ENCODE data around the gene MSI2. TPM values are rescaled to one million over a fixed set of nuclear protein-coding genes. Genes with fewer than 3 reads are reported as not detected.

MSI2 gene
- total RNA-seq, 2 experiments from 2014 or later = 107 to 111 TPM

- peaks cover 58% of the 10 kb centered on the region for H3K36me3 Mint-ChIP-seq (ENCODE audit: low read depth)
- CTCF ChIA-PET = no interaction called here
- peaks cover 23% of the 10 kb centered on the region for H3K9me3 Mint-ChIP-seq
- POLR2A ChIA-PET = no interaction called here
- no peak for DNase-seq
- peaks cover 1% of the 10 kb centered on the region for H3K4me1 Mint-ChIP-seq
- H3K4me3 Mint-ChIP-seq = no peak overlapping the region
- H3K27me3 Mint-ChIP-seq = no peaks in the 10 kb centered on the region
- H3K27ac Mint-ChIP-seq = no peak overlapping the region
These were observed 127.9 kb downstream of the MSI2 start for GRCh38 chr17:57384219-57384618.

GRCh38 chr17:57385975-57386374 is 129.7 kb downstream of the MSI2 start:
- no peak for DNase-seq
- ChIA-PET POLR2A (interaction anchor here (0.7 kb wide), 1 partner anchor 621 kb away, joined by 3 read pairs; no protein-coding TSS in a partner anchor), CTCF (no interaction called here)
- H3K27me3 Mint-ChIP-seq = no peaks in the 10 kb centered on the region
- no peak overlapping the region for H3K4me3 Mint-ChIP-seq
- peaks cover 23% of the 10 kb centered on the region for H3K9me3 Mint-ChIP-seq
- no peak overlapping the region for H3K27ac Mint-ChIP-seq
- peaks cover 62% of the 10 kb centered on the region for H3K36me3 Mint-ChIP-seq (ENCODE audit: low read depth)
- no peaks in the 10 kb centered on the region for H3K4me1 Mint-ChIP-seq

DNA sequence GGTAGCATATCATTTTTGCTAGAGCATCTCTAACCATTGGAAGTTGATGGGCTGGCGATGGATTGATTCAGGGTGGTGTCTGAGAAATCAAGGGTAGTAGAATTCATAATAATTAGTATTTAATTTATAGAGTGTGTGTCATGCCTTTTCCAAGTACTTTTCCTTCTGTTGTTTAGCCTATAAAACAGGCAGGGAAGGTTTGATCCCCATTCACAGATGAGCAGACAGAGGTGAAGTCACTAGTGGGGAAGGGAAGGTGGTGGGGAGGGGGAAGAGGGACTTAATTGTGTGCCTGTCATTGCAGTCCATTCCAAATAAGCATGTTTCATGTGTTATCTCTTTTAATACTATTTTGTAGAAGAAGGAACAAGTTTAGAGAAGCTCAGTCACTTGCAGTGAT is 131.3 kb downstream of the MSI2 start:
- Mint-ChIP-seq H3K36me3 (ENCODE audit: low read depth) (peaks cover 61% of the 10 kb centered on the region), H3K9me3 (peaks cover 25% of the 10 kb centered on the region), H3K4me1 (no peaks in the 10 kb centered on the region), H3K27me3 (no peaks in the 10 kb centered on the region), H3K27ac (no peak overlapping the region), H3K4me3 (no peak overlapping the region)
- ChIA-PET CTCF (no interaction called here), POLR2A (no interaction called here)
- no peak for DNase-seq

- Mint-ChIP-seq H3K4me3 (no peak overlapping the region), H3K27ac (no peak overlapping the region), H3K4me1 (no peaks in the 10 kb centered on the region), H3K36me3 (ENCODE audit: low read depth) (peaks cover 63% of the 10 kb centered on the region), H3K27me3 (no peaks in the 10 kb centered on the region), H3K9me3 (peaks cover 29% of the 10 kb centered on the region)
- ChIA-PET POLR2A (no interaction called here), CTCF (no interaction called here)
- no peak for DNase-seq
These were observed 131.9 kb downstream of the MSI2 start for GRCh38 chr17:57388131-57388725.

DNA sequence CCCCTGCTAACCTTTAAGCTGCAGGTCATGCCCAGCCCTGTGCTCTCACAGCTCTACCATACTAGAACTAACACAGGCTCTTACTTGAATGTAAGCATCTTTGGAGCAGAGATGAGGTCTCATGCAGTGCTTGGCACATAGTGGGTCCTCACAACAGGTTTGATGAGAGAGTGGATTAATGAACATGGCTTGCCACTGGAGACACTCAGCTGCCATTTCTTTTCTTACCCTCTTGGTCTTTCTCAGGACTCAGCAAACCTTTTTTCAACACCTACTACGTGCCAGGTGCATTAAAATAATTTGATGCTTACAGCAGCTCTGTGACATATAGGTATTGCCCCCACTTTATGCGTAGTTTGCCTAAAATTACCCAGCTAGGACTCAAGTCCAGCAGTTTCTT is 133.2 kb downstream of the MSI2 start:
- ChIA-PET CTCF (interaction anchor here (0.8 kb wide), 1 partner anchor 350 kb away, joined by 3 read pairs; no protein-coding TSS in a partner anchor), POLR2A (no interaction called here)
- Mint-ChIP-seq H3K36me3 (ENCODE audit: low read depth) (peaks cover 66% of the 10 kb centered on the region), H3K4me1 (no peaks in the 10 kb centered on the region), H3K4me3 (no peak overlapping the region), H3K27ac (no peak overlapping the region), H3K9me3 (peaks cover 35% of the 10 kb centered on the region), H3K27me3 (no peaks in the 10 kb centered on the region)
- DNase-seq = no peak

GRCh38 chr17:57391076-57391825 is 134.9 kb downstream of the MSI2 start:
- Mint-ChIP-seq H3K4me1 (peaks cover 2% of the 10 kb centered on the region), H3K27me3 (no peaks in the 10 kb centered on the region), H3K27ac (no peak overlapping the region), H3K36me3 (ENCODE audit: low read depth) (peaks cover 67% of the 10 kb centered on the region), H3K9me3 (peaks cover 25% of the 10 kb centered on the region), H3K4me3 (no peak overlapping the region)
- ChIA-PET CTCF (no interaction called here), POLR2A (no interaction called here)
- DNase-seq = no peak

DNA sequence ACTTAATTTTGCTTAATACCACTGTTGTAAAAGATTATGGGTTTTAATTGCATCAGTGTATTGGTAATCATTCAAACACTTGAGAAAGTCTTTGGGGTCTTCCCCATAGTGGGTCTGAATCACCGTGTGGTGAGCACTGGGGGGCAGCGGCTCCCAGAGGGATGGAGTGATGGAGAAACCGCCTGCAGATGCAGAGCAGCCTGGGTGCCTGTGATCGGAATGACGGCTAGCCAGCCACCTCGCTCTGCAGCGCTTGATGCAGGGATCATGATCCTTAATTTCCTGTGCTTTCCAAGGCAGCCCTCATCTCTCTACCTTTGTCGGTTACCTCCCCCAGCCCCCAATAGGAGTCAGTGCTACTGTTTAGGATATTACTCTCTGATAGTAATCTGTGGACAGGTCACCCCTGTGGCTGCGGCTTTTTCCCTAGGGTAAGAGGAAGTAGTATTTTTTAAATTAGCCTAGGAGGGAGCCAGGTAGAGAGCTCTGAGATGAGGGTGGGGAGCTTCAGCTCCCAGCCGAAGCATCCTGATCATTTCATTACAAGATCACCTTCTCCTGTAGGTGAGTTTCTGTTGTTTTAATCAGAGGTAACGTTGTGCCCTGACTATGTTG is 135.6 kb downstream of the MSI2 start:
- peaks cover 24% of the 10 kb centered on the region for H3K9me3 Mint-ChIP-seq
- no peak for DNase-seq
- peaks cover 66% of the 10 kb centered on the region for H3K36me3 Mint-ChIP-seq (ENCODE audit: low read depth)
- peaks cover 2% of the 10 kb centered on the region for H3K4me1 Mint-ChIP-seq
- POLR2A ChIA-PET = no interaction called here
- H3K27ac Mint-ChIP-seq = no peak overlapping the region
- no peaks in the 10 kb centered on the region for H3K27me3 Mint-ChIP-seq
- H3K4me3 Mint-ChIP-seq = no peak overlapping the region
- CTCF ChIA-PET = no interaction called here

GRCh38 chr17:57393368-57393767 is 137.0 kb downstream of the MSI2 start:
- no peak for DNase-seq
- H3K27me3 Mint-ChIP-seq = no peaks in the 10 kb centered on the region
- H3K36me3 Mint-ChIP-seq (ENCODE audit: low read depth) = peaks cover 54% of the 10 kb centered on the region
- no peak overlapping the region for H3K4me3 Mint-ChIP-seq
- peaks cover 2% of the 10 kb centered on the region for H3K4me1 Mint-ChIP-seq
- H3K27ac Mint-ChIP-seq = no peak overlapping the region
- ChIA-PET POLR2A (no interaction called here), CTCF (no interaction called here)
- peaks cover 11% of the 10 kb centered on the region for H3K9me3 Mint-ChIP-seq

DNA sequence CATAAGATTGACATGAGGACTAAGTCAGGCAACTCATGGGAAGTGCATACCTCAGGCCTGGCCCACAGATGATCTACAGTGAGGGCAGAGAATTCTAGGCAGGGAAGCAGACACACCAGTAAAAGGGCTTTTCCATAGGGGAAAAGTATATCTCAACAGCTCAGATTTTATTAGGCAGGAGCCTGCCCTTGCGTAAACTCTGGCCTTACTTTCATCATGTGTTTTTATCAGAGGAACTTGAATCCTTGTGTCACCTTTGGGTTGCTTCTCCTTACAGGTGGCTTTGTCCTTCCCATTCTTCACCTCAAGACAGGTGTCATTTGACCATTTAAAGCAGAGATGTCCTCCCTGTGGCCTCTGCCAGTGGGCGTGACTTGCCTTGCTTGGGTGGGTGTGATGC is 138.1 kb downstream of the MSI2 start:
- no peaks in the 10 kb centered on the region for H3K27me3 Mint-ChIP-seq
- DNase-seq = no peak
- peaks cover 11% of the 10 kb centered on the region for H3K9me3 Mint-ChIP-seq
- ChIA-PET CTCF (no interaction called here), POLR2A (no interaction called here)
- H3K27ac Mint-ChIP-seq = no peak overlapping the region
- H3K4me1 Mint-ChIP-seq = peaks cover 2% of the 10 kb centered on the region
- no peak overlapping the region for H3K4me3 Mint-ChIP-seq
- H3K36me3 Mint-ChIP-seq (ENCODE audit: low read depth) = peaks cover 44% of the 10 kb centered on the region

DNA sequence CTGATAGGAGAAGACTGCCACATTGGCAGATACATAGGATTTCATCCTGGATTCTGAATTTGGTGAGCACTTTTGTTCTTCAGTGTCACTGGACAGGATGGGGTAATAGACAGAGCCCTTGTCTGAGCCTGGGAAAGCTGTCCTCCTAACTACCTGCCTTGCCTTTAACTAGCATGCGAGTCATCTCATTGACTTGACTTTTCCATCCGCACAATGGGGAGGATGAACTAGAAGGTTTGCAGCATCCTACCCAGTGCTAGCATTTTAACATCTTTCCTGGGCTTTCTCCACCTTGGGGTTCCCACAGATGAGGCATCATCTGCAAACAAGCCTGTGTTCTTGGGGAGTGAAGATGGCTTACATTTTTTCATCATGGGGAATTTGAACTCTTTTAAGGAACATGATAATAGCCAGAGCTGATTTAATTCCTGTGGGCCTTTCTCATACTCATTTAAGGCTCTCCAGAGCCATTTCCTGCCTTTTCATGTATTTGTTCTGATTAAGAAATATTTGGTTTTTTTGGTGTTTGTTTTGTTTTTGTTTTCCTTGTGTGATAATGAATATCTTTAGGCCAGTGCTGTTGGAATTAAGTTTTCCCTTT is 139.5 kb downstream of the MSI2 start:
- peaks cover 11% of the 10 kb centered on the region for H3K9me3 Mint-ChIP-seq
- ChIA-PET CTCF (no interaction called here), POLR2A (no interaction called here)
- H3K4me1 Mint-ChIP-seq = peaks cover 2% of the 10 kb centered on the region
- H3K4me3 Mint-ChIP-seq = no peak overlapping the region
- no peak overlapping the region for H3K27ac Mint-ChIP-seq
- DNase-seq = no peak
- H3K27me3 Mint-ChIP-seq = no peaks in the 10 kb centered on the region
- H3K36me3 Mint-ChIP-seq (ENCODE audit: low read depth) = peaks cover 37% of the 10 kb centered on the region

DNA sequence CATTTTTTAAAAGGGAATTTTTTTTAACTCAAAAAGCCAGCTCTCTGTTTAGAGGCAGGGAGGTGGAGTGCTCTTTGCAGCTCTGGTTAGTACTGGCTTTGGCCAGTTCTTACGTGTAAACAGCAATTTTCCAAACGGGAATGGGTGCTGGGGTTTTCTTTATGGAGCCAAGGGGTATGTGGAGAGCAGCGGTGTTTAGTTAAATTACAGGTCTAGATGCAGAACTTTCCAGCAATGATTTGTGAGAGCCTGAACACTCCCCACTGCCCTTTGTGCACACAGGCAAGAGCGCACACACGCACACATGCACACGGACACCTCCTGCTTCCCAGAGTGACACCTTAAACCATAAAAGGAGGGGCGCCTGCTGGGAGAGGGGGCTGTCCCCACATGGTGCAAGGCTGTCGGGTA is 140.2 kb downstream of the MSI2 start:
- H3K27me3 Mint-ChIP-seq = no peaks in the 10 kb centered on the region
- no peak overlapping the region for H3K4me3 Mint-ChIP-seq
- H3K9me3 Mint-ChIP-seq = peaks cover 11% of the 10 kb centered on the region
- ChIA-PET POLR2A (no interaction called here), CTCF (no interaction called here)
- peaks cover 2% of the 10 kb centered on the region for H3K4me1 Mint-ChIP-seq
- H3K27ac Mint-ChIP-seq = no peak overlapping the region
- no peak for DNase-seq
- H3K36me3 Mint-ChIP-seq (ENCODE audit: low read depth) = peaks cover 37% of the 10 kb centered on the region

DNA sequence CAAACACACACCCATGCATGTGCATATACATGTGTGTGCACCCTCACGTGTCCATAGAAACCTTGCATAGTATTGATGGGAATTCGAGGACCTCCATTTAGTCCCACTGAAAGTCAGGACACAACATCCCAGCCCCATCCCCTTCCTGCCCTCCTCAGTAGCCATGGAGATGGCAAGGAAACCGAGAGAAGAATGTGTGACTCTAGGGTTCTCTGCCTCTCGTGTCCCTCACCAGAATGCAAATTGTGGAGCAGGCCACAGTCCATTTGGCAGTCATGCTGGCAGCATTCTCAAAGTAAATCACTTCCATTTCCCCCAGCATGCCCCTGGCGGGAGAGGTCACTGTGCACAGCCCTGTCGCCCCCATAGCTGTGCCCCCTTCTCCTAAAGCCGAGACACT is 141.1 kb downstream of the MSI2 start:
- Mint-ChIP-seq H3K4me3 (no peak overlapping the region), H3K27ac (no peak overlapping the region)
- CTCF ChIA-PET = no interaction called here

GRCh38 chr17:57399690-57400089 is 143.4 kb downstream of the MSI2 start:
- H3K36me3 Mint-ChIP-seq (ENCODE audit: low read depth) = peaks cover 27% of the 10 kb centered on the region
- H3K9me3 Mint-ChIP-seq = no peaks in the 10 kb centered on the region
- no peak for DNase-seq
- ChIA-PET CTCF (interaction anchor here (2.0 kb wide), 1 partner anchor 157 kb away, joined by 6 read pairs; no protein-coding TSS in a partner anchor), POLR2A (no interaction called here)
- H3K4me3 Mint-ChIP-seq = no peak overlapping the region
- H3K27ac Mint-ChIP-seq = no peak overlapping the region
- H3K27me3 Mint-ChIP-seq = no peaks in the 10 kb centered on the region
- H3K4me1 Mint-ChIP-seq = peaks cover 2% of the 10 kb centered on the region

More for the DNA sequence above, 141.1 kb downstream of the MSI2 start:
- peaks cover 11% of the 10 kb centered on the region for H3K9me3 Mint-ChIP-seq
- DNase-seq = no peak
- peaks cover 32% of the 10 kb centered on the region for H3K36me3 Mint-ChIP-seq (ENCODE audit: low read depth)
- peaks cover 2% of the 10 kb centered on the region for H3K4me1 Mint-ChIP-seq
- POLR2A ChIA-PET = no interaction called here
- H3K27me3 Mint-ChIP-seq = no peaks in the 10 kb centered on the region

Data from activated CD4-positive, alpha-beta memory T cell treated with anti-CD3 and anti-CD28 coated beads, Interleukin-2, amount 10 ng/mL, durations not matched to agents 7 days and 5 days (primary cell).